ENCODE data around the gene OR2L3. TPM values are rescaled to one million over a fixed set of nuclear protein-coding genes. Genes with fewer than 3 reads are reported as not detected.

Gene OR2L3
- total RNA-seq, result not detected in 2 replicates

GRCh38 chr1:248046536-248046935 lies at the start of gene OR2L3:
Gene OR2L3 (plus strand): TSS chr1:248046836. CDS start chr1:248060682, 13,846 bp downstream.

DNA sequence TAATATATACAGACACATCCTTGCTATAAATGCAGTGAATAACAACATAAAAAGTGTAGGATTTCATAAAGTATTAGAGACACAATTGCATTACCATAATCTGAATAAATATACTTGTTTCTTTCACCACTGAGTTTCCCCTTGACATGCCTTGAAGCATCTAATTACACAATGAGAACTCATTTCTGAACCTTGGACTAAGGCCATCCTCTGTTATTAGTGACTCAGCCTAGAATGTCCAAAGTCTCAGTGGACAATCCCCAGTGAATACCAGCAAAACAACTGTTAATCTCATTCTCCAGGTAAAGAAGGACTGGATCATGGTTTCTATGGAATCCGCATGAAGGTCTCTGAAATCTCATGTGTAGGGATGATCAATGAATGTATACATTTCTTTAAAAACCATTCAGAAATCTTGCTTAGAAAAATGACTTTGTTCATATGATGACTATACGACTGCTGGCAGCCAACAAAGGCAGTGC lies 33.4 kb upstream of the OR2L3 start, which contains the start of gene OR2L5:
Gene OR2L5 (plus strand): TSS at position 432 of the 482 bp plus-strand sequence. CDS start 8,288 bp downstream, outside the sequence.

DNA sequence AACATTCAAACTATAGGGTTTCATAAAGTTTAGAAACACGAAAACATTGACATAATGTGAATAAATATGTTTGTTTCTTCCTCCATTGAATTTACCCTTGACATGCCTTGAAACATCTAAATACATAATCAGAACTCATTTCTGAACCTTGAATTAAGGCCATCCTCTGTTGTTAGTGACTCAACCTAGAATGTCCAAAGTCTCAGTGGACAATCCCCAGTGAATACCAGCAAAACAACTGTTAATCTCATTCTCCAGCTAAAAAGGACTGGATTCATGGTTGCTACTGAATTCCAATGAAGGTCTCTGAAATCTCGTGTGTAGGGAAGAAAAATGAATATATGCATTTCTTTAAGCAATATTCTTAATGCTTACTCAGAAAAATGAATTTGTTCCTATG lies 16.9 kb upstream of the OR2L3 start, which contains the start of gene OR2L2:
Gene OR2L2 (plus strand): TSS at position 301 of the 400 bp plus-strand sequence. CDS start 8,198 bp downstream, outside the sequence.

GRCh38 chr1:248094884-248095283 lies 48.2 kb downstream of the OR2L3 start, which contains the start of gene OR2L13:
Gene OR2L13 (plus strand): TSS chr1:248095184. CDS start chr1:248099376, 4,192 bp downstream.

Other genes with a start within 250 kb of the OR2L3 start
- gene OR14A16, start 222.7 kb upstream of the OR2L3 start, total RNA-seq, result not detected in 2 replicates
- not detected in 2 replicates for gene OR11L1, start 204.9 kb upstream of the OR2L3 start, total RNA-seq
- 0.07 and 0.13 TPM in 2 replicates for gene TRIM58, start 189.6 kb upstream of the OR2L3 start, total RNA-seq
- not detected in 2 replicates for gene OR2W3, start 151.2 kb upstream of the OR2L3 start, total RNA-seq
- gene OR2T8, start 126.6 kb upstream of the OR2L3 start, total RNA-seq, result not detected in 2 replicates
- not detected in 2 replicates for gene OR2AJ1, start 121.9 kb upstream of the OR2L3 start, total RNA-seq
- gene OR2L8, start 98.0 kb upstream of the OR2L3 start, total RNA-seq, result not detected in 2 replicates
- gene OR2AK2, start 81.6 kb upstream of the OR2L3 start, total RNA-seq, result not detected in 2 replicates
- gene OR2L5, start 33.2 kb upstream of the OR2L3 start, total RNA-seq, result not detected in 2 replicates
- not detected in 2 replicates for gene OR2L2, start 16.8 kb upstream of the OR2L3 start, total RNA-seq
- not detected in 2 replicates for gene OR2L13, start 48.3 kb downstream of the OR2L3 start, total RNA-seq
- not detected in 2 replicates for gene OR2M5, start 98.3 kb downstream of the OR2L3 start, total RNA-seq
- not detected in 2 replicates for gene OR2M2, start 128.0 kb downstream of the OR2L3 start, total RNA-seq
- not detected in 2 replicates for gene OR2M3, start 150.4 kb downstream of the OR2L3 start, total RNA-seq
- not detected in 2 replicates for gene OR2M4, start 184.6 kb downstream of the OR2L3 start, total RNA-seq
- gene OR2T33, start 231.1 kb downstream of the OR2L3 start, total RNA-seq, result not detected in 2 replicates